Measurements from ENCODE around the gene ZNF263.

ZNF263 gene

GRCh38 chr16:3282730-3283542 is at the start of gene ZNF263:
ZNF263 (plus strand) TSS chr16:3283491; CDS start chr16:3283819, 328 bp downstream.
- DNase-seq, result peak; percentile 98

- DNase-seq, result no peak
Observed at GRCh38 chr16:3234543-3234856, 48.8 kb upstream of the ZNF263 start.

GRCh38 chr16:3234857-3235561 is 48.3 kb upstream of the ZNF263 start, which contains the start of gene ZNF200:
ZNF200 (minus strand) TSS chr16:3235158; CDS start chr16:3233755, 1,403 bp downstream.
- peak; percentile 97 for DNase-seq

- peak; percentile 97 for DNase-seq
Observed at GRCh38 chr16:3235856-3236669, 47.2 kb upstream of the ZNF263 start.

GRCh38 chr16:3241761-3242160 is 41.5 kb upstream of the ZNF263 start:
- no peak for DNase-seq

GRCh38 chr16:3242709-3243108 is 40.6 kb upstream of the ZNF263 start:
- no peak for DNase-seq

- DNase-seq, result no peak
Observed at GRCh38 chr16:3243882-3244281, 39.4 kb upstream of the ZNF263 start.

- no peak for DNase-seq
Observed at GRCh38 chr16:3246002-3246401, 37.3 kb upstream of the ZNF263 start.

- no peak for DNase-seq
Observed at GRCh38 chr16:3246876-3247275, 36.4 kb upstream of the ZNF263 start.

- DNase-seq, result no peak
Observed at GRCh38 chr16:3248596-3248995, 34.7 kb upstream of the ZNF263 start.

GRCh38 chr16:3249020-3249419 is 34.3 kb upstream of the ZNF263 start:
- DNase-seq, result no peak

GRCh38 chr16:3249451-3249850 is 33.8 kb upstream of the ZNF263 start:
- no peak for DNase-seq

GRCh38 chr16:3252967-3253366 is 30.3 kb upstream of the ZNF263 start:
- peak; percentile 31 for DNase-seq

- DNase-seq, result no peak
Observed at GRCh38 chr16:3254309-3254708, 29.0 kb upstream of the ZNF263 start.

GRCh38 chr16:3256146-3256865 is 27.0 kb upstream of the ZNF263 start, which contains the start of gene MEFV:
MEFV (minus strand) TSS chr16:3256633; CDS start chr16:3256587, 46 bp downstream.
- DNase-seq, result no peak

GRCh38 chr16:3256866-3257465 is 26.3 kb upstream of the ZNF263 start:
- no peak for DNase-seq

GRCh38 chr16:3259836-3260235 is 23.5 kb upstream of the ZNF263 start:
- no peak for DNase-seq

- no peak for DNase-seq
Observed at GRCh38 chr16:3262517-3262916, 20.8 kb upstream of the ZNF263 start.

GRCh38 chr16:3264137-3265036 is 18.9 kb upstream of the ZNF263 start:
- DNase-seq, result peak; percentile 98

- peak; percentile 62 for DNase-seq
Observed at GRCh38 chr16:3266873-3267537, 16.3 kb upstream of the ZNF263 start.

GRCh38 chr16:3268294-3268693 is 15.0 kb upstream of the ZNF263 start:
- no peak for DNase-seq

Data from OCI-M1 (cell line).